ENCODE measurements around the gene MOGAT3.
A peak's percentile ranks its signal among the peaks of the same experiment; 100 is the strongest.

The MOGAT3 gene

GRCh38 chr7:101200862-101201599, at the start of gene MOGAT3:
Gene MOGAT3, minus strand, starts transcription at chr7:101201036. Its CDS starts 182 bp downstream, at chr7:101200854.
- TF ChIP-seq CTCF (IDR thresholded peaks at IDR 0.05): no peak

- no peak for TF ChIP-seq CTCF (IDR thresholded peaks at IDR 0.05)
These were observed 49.5 kb upstream of the MOGAT3 start for GRCh38 chr7:101250324-101250723.

- TF ChIP-seq CTCF (IDR thresholded peaks at IDR 0.05): no peak
These were observed 47.4 kb upstream of the MOGAT3 start for GRCh38 chr7:101248276-101248675.

- TF ChIP-seq CTCF (IDR thresholded peaks at IDR 0.05): no peak
These were observed 44.4 kb upstream of the MOGAT3 start for GRCh38 chr7:101245147-101245668.

- peak; percentile 90 for TF ChIP-seq CTCF (IDR thresholded peaks at IDR 0.05)
These were observed 43.7 kb upstream of the MOGAT3 start, which contains the start of gene FIS1 for GRCh38 chr7:101244375-101245146. Gene FIS1, minus strand, starts transcription at chr7:101245081. Its CDS starts 77 bp downstream, at chr7:101245004.

- no peak for TF ChIP-seq CTCF (IDR thresholded peaks at IDR 0.05)
These were observed 43.0 kb upstream of the MOGAT3 start for GRCh38 chr7:101243646-101244374.
